ENCODE data around the gene PRLH. TPM values are rescaled to one million over a fixed set of nuclear protein-coding genes. Genes with fewer than 3 reads are reported as not detected.

Gene PRLH, protein sequence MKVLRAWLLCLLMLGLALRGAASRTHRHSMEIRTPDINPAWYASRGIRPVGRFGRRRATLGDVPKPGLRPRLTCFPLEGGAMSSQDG
- total RNA-seq, result not detected
- polyA plus RNA-seq, result not detected
- long read RNA-seq, donor 1, result 0 reads
- long read RNA-seq, donor 2, result 0 reads

DNA sequence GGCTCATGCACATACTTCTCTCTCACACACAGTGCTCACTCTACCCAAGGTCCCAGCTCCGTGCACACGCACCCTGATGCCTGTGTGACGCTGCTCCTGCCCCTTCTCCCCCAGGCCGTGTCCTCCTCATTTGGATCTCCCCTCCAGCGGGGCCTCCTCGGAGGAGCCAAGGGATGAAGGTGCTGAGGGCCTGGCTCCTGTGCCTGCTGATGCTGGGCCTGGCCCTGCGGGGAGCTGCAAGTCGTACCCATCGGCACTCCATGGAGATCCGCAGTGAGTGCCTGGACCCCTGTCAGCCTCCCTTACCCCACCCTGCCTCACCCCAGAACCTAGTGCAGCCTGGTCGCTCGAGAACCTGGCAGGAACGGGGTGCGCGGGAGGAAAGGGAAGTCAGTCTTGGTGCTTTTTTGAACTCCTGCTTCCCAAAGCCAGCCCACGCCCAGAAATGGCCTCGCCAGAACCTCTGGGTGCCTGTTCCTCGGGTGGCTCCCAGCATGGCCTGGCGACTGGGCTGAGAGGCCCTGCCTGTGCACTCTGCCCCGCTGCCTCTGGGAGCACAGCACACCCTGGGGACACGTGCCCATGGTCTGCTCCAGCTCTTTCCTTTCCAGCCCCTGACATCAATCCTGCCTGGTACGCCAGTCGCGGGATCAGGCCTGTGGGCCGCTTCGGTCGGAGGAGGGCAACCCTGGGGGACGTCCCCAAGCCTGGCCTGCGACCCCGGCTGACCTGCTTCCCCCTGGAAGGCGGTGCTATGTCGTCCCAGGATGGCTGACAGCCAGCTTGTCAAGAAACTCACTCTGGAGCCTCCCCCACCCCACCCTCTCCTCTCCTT lies at the start of gene PRLH:
TSS of gene PRLH (plus strand) at position 174 of the 835 bp plus-strand sequence. CDS start at position 174, 0 bp downstream.
- DNase-seq (no peak), ATAC-seq (no peak)
- H3K4me1 ChIP-seq, result peaks cover under 1% of the 10 kb centered on the region
- intact Hi-C loops (cut with DNase I), result loop anchor here (5.0 to 10.0 kb wide), 2 partner anchors 144 to 442 kb away; no protein-coding TSS in a partner anchor
- TF ChIP-seq, protein P1, sequence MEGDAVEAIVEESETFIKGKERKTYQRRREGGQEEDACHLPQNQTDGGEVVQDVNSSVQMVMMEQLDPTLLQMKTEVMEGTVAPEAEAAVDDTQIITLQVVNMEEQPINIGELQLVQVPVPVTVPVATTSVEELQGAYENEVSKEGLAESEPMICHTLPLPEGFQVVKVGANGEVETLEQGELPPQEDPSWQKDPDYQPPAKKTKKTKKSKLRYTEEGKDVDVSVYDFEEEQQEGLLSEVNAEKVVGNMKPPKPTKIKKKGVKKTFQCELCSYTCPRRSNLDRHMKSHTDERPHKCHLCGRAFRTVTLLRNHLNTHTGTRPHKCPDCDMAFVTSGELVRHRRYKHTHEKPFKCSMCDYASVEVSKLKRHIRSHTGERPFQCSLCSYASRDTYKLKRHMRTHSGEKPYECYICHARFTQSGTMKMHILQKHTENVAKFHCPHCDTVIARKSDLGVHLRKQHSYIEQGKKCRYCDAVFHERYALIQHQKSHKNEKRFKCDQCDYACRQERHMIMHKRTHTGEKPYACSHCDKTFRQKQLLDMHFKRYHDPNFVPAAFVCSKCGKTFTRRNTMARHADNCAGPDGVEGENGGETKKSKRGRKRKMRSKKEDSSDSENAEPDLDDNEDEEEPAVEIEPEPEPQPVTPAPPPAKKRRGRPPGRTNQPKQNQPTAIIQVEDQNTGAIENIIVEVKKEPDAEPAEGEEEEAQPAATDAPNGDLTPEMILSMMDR (IDR thresholded peaks at IDR 0.05), result no peak
- H3K27me3 ChIP-seq (ENCODE audit: insufficient read depth in 3 of 3, low read length in 2 of 3), result peaks cover 0 to 5% (median 0%) of the 10 kb centered on the region in 3 donors
- WGBS, 3 donors, result 65 to 81% (median 75%) methylated on average over 29 to 32 of the region's 32 CpGs
- no peak within 1 kb of the TSS for H3K4me3 ChIP-seq
- H3K9me3 ChIP-seq, result no peaks in the 10 kb centered on the region
- no peak within 1 kb of the TSS for H3K27ac ChIP-seq
- H3K36me3 ChIP-seq (ENCODE audit: insufficient read depth in 1 of 2, low read depth in 1 of 2), result no peaks in the 10 kb centered on the region

DNA sequence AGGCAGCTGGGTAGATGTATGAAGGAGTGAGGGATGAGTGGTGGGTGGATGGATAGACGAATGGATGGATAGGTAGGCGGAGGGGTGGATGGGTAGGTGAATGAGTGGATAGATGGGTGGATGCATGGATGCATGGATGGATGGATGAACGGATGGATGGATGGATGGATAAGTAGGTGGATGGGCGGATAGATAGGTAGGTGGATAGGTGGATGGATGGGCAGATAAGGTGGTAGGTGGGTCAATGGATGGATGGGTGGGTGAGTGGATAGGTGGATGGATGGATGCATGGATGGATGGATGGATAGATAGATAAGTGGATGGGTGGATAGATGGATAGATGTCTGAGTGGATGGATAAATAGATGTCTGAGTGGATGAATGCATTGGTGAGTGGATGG lies 49.2 kb upstream of the PRLH start:
- no peak overlapping the region for H3K4me3 ChIP-seq
- TF ChIP-seq, protein P1 (IDR thresholded peaks at IDR 0.05), result no peak
- 69 to 95% (median 94%) methylated on average over 4 of the region's 4 CpGs for WGBS, 3 donors
- H3K36me3 ChIP-seq (ENCODE audit: insufficient read depth in 1 of 2, low read depth in 1 of 2), result no peaks in the 10 kb centered on the region
- no peaks in the 10 kb centered on the region for H3K27me3 ChIP-seq (ENCODE audit: insufficient read depth in 3 of 3, low read length in 2 of 3)
- DNase-seq, result no peak
- no peak for ATAC-seq
- H3K4me1 ChIP-seq, result peaks cover 27% of the 10 kb centered on the region
- H3K27ac ChIP-seq, result no peak overlapping the region
- intact Hi-C loops (cut with DNase I), result loop anchor here in 1 of 2 donors (10.0 kb wide), 1 partner anchor 228 kb away; no protein-coding TSS in a partner anchor
- no peaks in the 10 kb centered on the region for H3K9me3 ChIP-seq

DNA sequence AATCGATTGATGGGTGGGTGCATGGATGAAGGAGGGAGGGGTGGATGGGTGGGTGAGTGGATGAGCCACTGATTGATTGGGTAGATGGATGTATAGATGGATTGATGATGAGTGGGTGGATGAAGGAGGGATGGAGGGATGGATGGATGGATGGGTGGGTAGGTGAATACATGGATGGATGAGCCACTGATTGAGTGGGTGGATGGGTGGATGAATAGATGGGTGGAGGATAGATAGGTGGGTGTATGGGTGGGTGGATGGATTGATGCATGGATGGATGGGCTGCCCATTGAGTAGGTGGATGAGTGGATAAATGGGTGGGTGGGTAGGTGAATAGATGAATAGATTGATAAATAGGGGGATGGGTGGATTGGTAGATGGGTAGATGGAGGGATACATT lies 48.4 kb upstream of the PRLH start:
- 84 to 90% (median 84%) methylated on average over 1 of the region's 1 CpG for WGBS, 3 donors
- TF ChIP-seq, protein P1 (IDR thresholded peaks at IDR 0.05), result no peak

DNA sequence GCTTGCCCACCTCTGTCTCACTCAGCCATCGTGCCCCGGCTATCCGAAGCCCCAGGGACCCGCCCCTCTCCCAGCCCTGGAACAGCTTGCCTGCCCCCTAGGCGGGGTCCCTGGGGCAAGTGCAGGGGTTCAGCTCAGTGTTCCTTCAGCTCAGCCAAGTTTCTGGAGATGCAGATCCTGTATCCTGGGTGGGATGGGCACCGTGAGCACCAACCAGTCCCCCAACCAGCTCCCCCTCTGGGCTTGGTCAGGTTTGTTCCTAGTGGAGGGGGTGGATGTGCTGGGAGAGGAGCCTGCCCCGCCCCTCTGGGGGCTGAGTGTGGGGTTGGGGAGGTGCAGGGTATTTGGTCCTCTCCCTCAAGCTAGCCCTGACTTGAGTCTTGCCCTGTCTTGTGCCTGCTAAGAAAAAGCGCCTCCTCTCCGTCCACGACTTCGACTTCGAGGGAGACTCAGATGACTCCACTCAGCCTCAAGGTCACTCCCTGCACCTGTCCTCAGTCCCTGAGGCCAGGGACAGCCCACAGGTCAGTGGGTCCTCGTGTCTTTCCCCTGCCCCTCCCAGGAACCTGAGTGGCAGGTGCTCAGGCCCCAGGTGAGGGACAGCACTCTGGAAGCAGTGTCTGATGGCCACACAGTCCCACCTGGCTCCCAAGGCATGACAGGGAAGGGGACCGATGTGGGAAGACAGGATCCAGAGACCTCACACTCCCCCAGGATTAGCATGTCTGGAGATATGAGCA lies 46.7 kb upstream of the PRLH start:
- intact Hi-C loops (cut with DNase I), result loop anchor here in 1 of 2 donors (10.0 kb wide), 1 partner anchor 225 kb away; no protein-coding TSS in a partner anchor
- TF ChIP-seq, protein P1 (IDR thresholded peaks at IDR 0.05), result no peak
- ATAC-seq, result no peak
- H3K36me3 ChIP-seq (ENCODE audit: insufficient read depth in 1 of 2, low read depth in 1 of 2), result no peaks in the 10 kb centered on the region
- H3K27me3 ChIP-seq (ENCODE audit: insufficient read depth in 3 of 3, low read length in 2 of 3), result no peaks in the 10 kb centered on the region
- DNase-seq, result no peak
- H3K27ac ChIP-seq, result no peak overlapping the region
- H3K4me3 ChIP-seq, result no peak overlapping the region
- 71 to 78% (median 74%) methylated on average over 13 to 14 of the region's 14 CpGs for WGBS, 3 donors
- H3K4me1 ChIP-seq, result peaks cover 5% of the 10 kb centered on the region
- no peaks in the 10 kb centered on the region for H3K9me3 ChIP-seq

More for the DNA sequence above, 48.4 kb upstream of the PRLH start:
- Histone ChIP-seq H3K27me3 (ENCODE audit: insufficient read depth in 3 of 3, low read length in 2 of 3) (no peaks in the 10 kb centered on the region), H3K4me1 (peaks cover 22% of the 10 kb centered on the region), H3K4me3 (no peak overlapping the region), H3K27ac (no peak overlapping the region), H3K9me3 (no peaks in the 10 kb centered on the region), H3K36me3 (ENCODE audit: insufficient read depth in 1 of 2, low read depth in 1 of 2) (no peaks in the 10 kb centered on the region)
- intact Hi-C loops (cut with DNase I), result loop anchor here in 1 of 2 donors (10.0 kb wide), 1 partner anchor 227 kb away; no protein-coding TSS in a partner anchor
- DNase-seq, result no peak
- no peak for ATAC-seq

Data from psoas muscle (tissue), 8 donors.